Left kidney (tissue), 2 donors: ENCODE measurements around the gene RAB40A. TPM values are rescaled to one million over a fixed set of nuclear protein-coding genes. Genes with fewer than 3 reads are reported as not detected.
"Not testable (repeated sequence)": the region's sequence is repeated elsewhere in the genome, so short reads cannot be mapped to it uniquely, and the experiment has no call there.

ENCODE experiments used
- DNase-seq: peaks from one replicate; pipeline ENCODE4 v3.0.0-alpha.2; 2013
- polyA plus RNA-seq: library from polyadenylated mRNA; unstranded; fragments of 120-200 nt; gene quantifications from one replicate; pipeline ENCODE4 v1.2.1, GENCODE V29; 2013; ENCODE audit not compliant: insufficient read length

RAB40A gene
- polyA plus RNA-seq, 1 donor: 5.5 TPM

DNA sequence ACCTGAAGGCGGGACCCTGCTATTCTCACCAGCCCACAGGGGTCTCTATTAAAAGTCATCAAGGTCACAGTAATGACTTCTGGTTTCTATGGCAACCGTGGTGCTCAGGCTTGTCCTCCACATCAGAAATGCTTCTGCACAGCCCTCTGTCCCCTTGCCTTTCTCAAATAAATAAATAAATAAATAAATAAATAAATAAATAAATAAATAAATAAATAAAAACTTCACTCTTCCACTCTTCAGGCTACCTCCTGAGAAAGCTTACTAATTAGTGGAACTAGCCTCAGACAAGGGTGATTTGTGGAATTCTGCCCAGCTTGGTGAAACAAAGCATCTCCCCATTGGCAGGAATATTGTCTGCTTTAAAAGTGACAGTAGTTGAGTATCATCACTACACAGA, 5.5 kb upstream of the RAB40A start:
- DNase-seq: no peak

DNA sequence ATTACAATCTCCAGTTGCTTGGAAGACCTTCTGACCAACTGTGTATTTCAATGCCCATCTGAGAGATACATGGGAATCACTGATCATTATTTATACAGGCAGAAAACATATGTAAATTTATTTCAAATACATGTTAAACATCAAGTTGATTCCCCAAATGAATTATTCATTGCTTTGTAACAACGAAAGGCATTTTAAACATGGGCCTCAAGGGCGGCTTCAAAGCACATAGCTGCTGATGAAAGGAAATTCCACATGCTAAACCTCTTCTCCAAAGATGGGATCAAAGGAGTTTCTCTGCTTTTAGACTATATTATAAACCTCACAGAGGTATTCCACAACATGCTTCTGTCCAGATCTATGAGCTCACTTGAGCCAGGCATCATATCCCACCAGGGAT, 4.3 kb upstream of the RAB40A start:
- no peak for DNase-seq

DNA sequence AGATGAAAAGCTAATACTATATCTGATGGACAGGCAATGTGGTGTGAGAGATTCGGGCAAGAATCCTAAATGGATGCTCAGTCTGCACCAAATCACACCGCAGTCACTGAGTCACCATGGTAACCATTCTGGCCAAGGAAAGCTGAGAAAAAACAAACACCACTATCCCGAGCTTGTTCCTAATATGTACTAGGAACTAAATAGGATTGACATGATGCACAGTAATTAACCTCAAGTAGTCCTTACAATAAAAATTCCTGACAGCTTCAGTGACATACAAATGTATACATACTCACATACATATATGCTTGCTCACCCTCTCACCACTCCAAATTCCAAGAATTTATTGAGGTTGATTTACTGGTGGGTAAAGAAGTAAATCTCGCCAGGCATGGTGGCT, 1.1 kb upstream of the RAB40A start:
- DNase-seq: no peak

DNA sequence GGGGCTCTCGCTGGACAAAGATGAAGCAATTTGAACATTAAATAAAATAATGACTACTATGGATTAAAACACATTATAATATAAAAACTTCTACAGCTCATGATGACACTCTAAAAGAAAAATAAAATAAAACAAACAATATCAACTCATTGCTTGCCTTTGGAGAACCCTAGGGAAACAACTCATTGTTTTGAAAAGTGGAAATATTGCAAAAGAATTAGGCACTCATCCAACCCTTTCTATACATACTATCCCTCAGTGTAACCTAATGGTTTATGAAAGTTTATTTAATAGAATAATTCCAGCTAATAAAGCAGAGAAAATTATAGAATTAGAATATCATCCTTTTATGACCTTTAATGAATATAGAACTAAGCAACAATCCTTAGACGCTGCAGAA, 718 bp downstream of the RAB40A start:
- DNase-seq: no peak

DNA sequence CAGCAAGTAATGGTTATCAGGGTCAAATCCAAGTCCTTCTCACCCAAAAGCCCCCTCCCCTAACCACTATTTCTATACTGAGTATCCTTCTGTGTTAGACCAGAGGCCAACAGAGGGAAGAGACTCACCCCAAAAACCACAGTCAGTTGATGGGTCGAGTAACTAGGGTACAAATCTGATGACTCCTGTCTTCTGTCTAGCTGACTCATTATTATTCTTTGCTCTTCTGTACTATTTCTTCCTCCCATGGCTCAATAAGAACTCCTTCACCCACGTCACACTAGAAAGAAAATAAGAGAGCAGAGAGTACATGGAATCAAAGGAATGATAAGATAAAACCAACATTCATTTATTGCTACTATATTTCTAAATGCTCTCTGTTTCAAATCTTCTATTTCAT, 2.0 kb downstream of the RAB40A start:
- DNase-seq: no peak

DNA sequence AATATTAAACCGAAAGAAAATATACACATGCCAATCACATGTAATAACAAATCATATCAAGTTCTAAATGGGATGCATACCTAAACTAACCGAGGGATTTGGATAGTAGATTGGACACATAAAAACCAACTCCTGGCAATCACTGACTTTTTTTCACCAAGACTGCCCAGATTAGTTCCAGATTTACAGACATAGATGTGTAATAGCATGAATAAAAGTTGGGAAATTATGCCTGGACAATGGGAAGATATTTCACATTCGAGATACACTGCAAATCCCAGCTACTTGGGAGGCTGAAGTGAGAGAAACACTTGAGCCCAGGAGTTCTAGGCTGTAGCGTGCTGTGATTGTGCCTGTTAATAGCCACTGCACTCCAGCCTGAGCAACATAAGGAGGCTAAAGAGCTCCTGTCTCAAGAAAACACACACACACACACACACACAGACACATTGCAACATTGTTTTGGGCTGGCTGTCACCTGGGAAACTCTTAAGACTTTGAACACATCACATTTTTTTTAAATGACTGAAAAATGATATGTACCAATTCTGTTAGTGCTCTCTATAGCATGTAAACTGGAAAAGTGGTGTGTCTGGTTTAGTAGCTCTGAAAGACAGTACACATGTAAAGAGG, 5.7 kb downstream of the RAB40A start:
- no peak for DNase-seq

DNA sequence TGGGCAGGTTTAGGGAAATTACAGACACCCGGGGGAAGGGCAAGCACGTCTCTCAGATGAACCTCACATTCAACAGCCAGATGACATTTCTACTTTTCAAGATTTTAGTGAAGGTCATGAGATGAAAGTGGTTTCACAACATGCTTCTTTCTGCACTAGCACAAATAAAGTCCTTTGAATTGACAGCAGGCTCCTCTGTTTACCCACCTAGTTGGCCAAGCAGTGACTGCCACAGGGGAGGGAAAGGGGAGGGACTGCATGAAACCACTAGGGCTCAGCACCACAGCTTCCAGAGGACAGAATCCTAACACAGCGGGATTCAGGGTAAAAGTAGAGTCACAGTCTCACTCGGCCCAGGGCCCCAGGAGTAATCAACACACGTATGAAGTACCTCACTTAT, 6.2 kb downstream of the RAB40A start:
- no peak for DNase-seq

DNA sequence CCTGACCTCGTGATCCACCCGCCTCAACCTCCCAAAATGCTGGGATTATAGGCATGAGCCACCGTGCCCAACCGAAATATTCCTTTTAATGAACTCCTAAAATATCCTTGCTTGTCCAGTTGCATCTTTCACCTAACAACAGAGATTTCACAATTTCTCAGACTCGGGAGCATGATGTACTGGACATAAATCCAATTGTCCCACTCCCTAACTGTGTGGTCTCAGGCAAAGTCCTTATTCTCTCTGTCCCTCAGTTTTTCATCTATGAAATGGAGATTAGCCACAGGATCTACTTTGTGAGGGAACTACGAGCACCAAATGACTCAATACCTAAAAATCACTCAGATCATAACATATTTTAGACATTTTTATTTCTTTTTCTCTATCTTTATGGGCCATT, 9.3 kb downstream of the RAB40A start:
- no peak for DNase-seq

DNA sequence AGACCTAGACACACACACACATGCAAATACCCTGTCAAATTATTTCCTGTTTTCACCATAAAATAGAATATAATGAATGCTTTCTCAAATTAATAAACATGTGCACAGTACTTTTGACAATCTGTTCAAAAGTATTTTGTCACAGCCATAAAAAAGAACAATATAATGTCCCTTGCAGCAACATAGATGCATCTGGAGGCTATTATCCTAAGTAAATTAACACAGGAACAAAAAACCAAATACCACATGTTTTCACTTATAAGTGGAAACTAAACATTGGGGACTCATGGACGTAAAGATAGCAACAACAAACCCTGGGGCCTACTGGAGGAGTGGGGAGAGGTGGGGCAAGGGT, 15.5 kb downstream of the RAB40A start:
- no peak for DNase-seq

DNA sequence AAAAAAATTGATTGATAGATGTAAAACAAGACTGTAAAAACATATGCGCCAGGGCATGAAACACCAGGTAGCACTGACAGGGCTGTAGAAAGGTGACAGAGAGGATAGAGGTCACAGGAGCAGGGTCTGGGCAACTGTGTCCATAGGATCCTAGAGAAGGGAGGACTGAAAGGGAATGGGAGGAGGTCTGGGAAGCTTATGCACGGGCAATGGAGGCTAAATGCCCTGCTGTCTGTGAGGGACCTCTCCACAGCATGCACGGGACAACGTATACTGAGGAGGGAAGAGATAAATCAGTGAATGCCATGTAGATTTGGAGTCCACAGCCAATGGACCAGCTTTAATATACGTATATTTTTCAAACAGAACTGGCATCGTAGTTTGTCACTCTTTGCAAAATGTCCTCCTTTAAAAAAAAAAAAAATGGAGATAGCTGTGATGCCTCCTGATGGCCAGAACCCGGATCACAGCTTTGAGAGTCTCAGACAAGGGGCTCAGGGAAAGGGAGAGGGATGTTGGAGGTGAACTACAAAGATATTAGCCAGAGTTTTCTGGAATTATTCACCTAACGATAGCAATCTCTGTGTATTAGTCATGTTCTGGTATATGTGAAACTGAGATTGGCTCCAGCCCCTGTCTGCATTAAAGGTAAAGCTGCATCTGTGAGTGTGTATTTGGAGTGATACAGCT, 16.0 kb downstream of the RAB40A start:
- DNase-seq: no peak

DNA sequence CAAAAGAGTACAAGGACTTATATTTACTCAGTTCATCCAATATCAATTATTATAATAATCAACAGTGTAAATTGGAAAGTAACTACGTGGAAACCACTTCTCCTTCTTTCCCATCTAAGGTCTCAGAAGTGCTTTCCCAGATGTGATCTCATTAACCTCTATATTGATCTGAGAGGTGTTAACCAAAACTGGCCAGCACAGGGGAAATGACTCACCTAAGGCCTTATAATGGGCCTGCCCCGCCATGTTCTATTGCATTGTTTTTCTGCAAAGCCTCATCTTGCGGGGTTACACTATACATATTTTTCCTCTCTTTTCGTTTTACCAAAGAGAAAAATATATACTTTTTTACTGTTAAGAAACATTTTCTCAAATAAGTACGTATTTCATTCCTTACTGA, 20.5 kb downstream of the RAB40A start:
- DNase-seq: no peak

DNA sequence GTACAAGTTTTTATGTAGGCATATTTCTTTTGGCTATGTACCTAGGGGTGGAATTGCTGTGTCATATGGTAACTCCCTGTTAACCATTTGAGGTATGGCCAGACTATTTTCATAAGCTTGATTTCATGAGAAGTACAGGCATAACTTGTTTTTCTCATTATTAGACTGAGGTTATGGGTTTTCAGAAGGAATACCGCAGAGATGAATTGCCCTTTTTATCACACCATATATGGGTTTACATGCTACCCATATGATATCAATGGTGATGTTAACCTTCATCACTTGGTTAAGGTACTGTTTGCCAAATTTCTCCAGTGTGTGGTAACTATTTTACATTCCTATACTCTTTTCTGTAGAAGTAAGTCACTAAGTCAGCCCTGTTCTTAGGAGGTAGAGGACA, 23.5 kb downstream of the RAB40A start:
- no peak for DNase-seq

DNA sequence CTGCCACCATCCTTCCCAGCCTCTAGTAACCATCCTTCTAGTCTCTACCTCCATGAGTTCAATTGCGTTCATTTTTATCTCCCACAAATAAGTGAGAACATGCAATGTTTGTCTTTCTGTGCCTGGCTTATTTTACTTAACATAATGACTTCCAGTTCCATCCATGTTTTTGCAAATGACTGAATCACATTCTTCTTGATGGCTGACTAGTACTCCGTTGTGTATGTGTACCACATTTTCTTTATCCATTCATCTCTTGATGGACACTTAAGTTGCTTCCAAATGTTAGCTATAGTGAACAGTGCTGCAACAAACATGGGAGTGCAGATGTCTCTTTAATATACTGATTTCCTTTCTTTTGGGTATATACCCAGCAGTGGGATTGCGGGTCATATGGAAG, 25.7 kb downstream of the RAB40A start:
- DNase-seq: not testable (repeated sequence)

DNA sequence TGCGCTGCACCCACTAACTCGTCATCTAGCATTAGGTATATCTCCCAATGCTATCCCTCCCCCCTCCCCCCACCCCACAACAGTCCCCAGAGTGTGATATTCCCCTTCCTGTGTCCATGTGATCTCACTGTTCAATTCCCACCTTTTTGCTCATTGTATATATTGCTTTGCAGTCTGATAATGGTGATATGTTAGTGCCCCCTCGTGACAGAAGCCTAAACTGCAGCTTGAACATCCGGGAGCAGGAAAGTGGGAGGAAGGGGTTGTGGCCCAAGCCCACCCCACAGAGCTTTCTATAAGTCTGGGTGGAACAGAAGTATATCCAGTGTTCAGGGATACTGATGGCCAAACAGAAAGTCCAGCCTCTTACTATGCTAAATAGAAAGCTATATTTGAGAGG, 29.6 kb downstream of the RAB40A start:
- peak; percentile 21 for DNase-seq

DNA sequence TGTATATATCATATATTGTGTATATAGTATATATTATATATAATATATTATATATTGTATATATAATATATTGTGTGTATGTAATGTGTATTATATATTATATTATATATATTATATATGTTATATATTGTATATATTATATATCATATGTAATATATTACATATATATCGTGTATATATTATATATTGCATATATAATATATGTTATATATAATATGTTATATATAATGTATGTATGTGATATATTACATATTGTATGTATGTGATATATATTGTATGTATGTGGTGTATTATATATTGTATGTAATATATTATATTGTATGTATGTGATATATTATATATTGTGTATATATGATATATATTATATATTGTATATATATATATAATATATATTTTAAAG, 30.5 kb downstream of the RAB40A start:
- DNase-seq: no peak

DNA sequence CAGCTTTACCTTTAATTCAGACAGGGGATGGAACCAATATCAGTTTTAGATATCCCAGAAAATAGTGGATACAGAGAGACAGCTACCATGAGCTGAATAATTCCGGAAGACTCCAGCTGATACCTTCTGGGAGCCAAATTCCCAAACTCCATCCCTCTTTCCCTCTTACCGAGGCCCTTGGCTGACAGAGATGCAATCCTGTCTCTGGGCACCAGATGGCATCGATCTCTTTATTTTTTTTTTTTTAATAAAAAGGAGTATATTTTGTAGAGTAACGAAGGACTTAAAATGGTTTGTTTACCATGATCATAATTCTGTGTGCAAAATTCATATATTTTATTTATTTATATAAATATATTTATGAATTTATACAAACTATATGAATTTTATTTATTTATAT, 31.0 kb downstream of the RAB40A start:
- DNase-seq: no peak

DNA sequence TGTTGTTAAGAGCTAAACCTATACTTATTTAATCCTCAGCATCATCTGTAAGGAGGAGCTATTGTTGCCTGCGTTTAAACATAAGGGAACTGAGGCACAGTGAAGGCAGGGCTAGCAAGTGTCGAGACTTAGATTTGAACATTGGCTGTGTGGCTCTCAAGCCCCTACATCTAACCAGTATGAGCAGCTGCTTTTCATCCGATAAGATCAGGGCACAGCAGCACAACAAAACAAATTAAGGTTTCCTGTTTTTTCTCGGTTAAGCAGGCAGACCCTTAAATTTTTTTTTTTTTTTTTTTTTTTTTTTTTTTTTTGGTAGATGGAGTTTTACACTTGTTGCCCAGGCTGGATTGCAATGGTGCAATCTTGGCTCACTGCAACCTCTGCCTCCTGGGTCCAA, 35.6 kb downstream of the RAB40A start:
- no peak for DNase-seq

DNA sequence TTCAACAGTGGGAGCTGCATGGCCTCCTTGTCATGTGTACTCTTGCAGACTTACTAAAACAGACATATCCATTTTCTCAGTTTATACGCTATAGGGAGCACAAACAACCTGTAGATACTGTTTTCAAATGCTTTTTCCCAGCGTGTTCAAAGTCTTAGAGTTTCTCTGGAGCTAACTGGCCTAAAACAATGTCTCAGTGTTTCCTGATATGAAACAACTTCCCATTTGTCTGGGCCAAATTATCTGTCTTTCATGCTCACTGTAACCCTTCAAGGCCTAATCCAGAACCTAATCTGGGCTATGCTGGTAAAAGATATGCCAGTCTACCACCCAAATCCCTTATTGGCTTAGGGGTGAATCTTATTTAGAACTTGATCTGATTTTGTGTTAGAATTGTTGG, 38.8 kb downstream of the RAB40A start:
- no peak for DNase-seq

DNA sequence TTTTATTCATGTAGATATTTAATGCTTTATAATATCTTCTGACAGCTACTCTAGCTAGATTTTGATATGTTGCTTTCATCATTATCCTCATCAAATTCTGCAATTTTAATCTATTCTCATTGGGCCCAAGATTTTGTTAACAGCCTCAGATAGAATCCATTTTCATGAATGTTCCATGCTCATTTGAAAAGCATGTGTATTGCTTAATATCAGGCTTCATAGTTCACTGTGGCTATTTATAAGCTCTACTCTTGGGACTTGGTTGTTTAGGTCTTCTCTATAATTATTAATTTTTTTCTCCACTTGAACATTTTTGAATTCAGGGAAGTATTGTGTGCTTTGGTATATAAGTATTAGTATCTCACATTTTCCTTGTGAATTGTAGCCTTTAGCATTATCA, 41.8 kb downstream of the RAB40A start:
- no peak for DNase-seq

DNA sequence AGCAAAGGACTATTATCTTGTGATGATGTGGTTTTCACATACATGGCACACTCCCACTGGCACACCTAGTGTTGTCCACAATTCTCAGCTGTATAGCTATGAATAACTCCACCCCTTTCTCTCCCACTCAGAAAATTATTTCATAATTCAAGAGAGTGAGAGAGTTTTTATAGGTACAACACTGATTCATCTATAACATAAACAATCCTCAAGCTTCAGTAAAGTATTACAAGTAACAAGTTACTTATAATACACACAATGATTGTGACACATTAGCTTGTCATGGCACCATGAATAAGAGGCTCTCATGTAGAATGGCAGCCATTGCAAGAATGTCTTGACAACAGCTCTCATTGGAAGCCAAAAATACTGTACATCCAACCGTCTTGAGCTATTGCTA, 43.9 kb downstream of the RAB40A start:
- no peak for DNase-seq

DNA sequence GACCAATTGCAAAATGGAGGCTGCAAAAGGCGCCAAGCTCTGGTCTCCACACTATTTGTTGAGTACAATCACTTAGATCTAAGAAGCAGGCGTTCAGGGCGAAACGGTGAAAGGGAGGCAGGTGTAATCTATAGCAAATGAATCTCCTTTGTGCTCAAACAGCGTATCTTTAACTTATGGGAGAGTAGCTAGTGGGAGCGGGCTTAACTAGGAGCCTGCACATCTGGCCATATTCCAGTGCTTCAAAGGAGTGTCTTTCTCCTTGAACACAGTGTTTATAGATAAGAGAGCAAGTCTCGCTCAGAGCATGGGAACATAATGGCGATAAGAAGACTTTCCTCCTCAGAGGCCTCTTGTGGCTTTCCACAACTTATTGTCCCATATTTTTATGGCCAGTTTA, 49.3 kb downstream of the RAB40A start:
- DNase-seq: not testable (repeated sequence)

DNA sequence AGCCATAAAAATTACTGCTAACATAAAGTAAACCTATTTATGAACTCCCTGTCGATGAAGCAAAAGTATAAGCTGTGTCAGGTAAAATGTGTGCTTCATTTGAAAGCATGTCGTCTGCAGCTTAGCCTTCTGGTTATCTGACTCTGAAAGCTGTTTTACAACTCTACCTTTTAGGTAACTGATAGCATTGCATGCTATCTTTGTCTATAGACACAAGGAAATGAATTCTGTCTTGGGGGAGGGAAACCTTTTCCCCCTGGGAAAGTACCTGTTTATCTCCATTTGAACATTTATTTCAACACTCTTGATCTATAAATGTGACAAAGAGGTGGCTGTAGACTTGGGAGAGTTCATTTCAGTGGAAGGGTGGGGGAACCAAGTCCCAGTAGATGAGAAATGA, 51.4 kb downstream of the RAB40A start:
- DNase-seq: no peak

DNA sequence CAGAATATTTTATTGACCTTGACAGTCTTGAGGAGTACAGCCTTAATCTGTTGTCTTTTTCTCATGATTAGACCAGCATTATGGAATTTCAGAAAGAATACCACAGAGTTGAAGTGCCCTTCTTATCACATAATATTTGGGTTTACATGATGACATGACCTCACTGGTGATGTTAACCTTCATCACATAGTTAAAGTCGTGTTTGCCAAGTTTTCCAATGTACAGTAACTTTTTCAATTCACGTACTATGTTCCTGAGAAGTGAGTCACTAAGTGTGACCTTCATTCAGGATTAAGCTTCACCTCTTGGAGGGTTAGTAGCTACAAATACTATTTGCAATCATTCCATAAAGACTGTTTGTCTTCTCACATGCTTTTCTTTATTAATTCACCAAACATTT, 52.1 kb downstream of the RAB40A start:
- DNase-seq: no peak

DNA sequence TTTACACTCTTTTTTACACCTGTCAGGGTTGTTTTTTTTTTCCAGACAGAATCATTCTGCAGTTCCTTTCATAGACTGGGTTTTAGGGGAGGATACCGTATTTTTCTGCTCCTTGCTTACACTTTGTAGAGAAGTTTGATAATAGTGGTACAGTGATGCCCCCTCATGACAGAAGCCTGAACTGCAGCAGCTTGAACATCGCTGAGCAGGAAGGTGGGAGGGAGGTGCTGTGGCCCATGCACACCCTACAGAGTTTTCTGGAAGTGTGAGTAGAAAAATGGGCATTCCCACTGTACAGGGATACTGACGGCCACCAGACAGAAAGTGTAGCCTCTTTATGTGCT, 54.5 kb downstream of the RAB40A start:
- DNase-seq: peak; percentile 81
